Hematopoietic multipotent progenitor cell treated with erythropoietin and hydrocortisone succinate and interleukin-3 and kit ligand, for 6 days (in vitro differentiated cells): ENCODE results near the gene FBXO31.
"Not testable (repeated sequence)": the region's sequence is repeated elsewhere in the genome, so short reads cannot be mapped to it uniquely, and the experiment has no call there.

Source experiments
- DNase-seq: peaks from one replicate; pipeline ENCODE4 v3.0.0-alpha.2; 2015

Gene FBXO31

GRCh38 chr16:87411375-87412271, 28.0 kb upstream of the FBXO31 start:
- no peak for DNase-seq

- no peak for DNase-seq
Observed at GRCh38 chr16:87410968-87411367, 27.4 kb upstream of the FBXO31 start.

- DNase-seq = no peak
Observed at GRCh38 chr16:87410530-87410929, 27.0 kb upstream of the FBXO31 start.

- no peak for DNase-seq
Observed at GRCh38 chr16:87409781-87410180, 26.2 kb upstream of the FBXO31 start.

DNA sequence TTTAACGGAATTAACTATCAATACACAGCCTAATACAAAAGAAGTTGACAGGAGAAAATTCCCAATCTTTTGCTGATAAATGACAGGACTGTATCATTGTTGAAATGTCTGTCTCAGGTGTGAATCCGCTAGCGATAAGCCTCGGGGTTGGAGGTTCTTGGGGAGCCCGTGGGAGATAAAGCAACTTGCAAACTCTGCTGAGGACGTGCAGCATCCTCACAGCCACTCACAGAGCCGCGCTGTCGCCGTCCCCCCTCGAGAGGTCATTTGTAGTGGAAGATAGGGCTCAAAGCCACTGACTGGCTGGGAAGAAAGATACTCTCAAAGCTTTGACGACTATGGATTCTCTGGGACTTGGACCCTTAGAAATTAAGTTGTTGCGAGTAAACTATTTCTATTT, 25.6 kb upstream of the FBXO31 start:
- DNase-seq = no peak

GRCh38 chr16:87407511-87408112, 24.0 kb upstream of the FBXO31 start:
- DNase-seq = peak; percentile 58

DNA sequence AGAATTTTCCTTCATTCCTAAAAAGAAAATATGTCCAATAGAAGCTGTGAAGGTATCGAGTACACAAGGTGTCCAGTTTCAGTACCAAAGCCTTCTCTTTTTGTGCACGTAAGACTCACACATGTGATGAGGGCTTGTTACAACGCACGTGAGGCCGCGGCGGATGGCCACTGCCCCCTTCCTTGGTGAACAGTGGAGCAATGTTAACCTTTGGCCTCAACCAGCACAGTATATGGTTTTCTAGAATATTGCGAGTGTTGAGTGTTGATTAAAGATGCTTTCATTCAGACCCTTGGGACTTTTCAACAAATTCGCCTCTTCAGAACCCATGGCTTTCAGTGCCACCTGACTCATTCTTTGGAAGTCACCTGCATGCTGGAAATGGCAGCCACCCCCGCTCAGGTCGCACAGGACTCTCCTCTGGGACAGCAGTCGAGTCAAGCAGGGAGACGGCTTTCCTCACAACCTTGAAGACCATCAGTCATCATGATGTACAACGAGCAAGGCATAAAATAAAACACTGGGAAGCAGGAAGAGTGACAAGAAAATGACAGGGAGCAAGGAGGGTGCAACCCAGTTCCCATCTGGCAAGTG, 23.0 kb upstream of the FBXO31 start:
- no peak for DNase-seq

- no peak for DNase-seq
Observed at GRCh38 chr16:87404764-87405625, 21.4 kb upstream of the FBXO31 start.

GRCh38 chr16:87395181-87395842, 11.7 kb upstream of the FBXO31 start:
- DNase-seq = no peak

- DNase-seq = no peak
Observed at GRCh38 chr16:87393680-87394055, 10.1 kb upstream of the FBXO31 start.

DNA sequence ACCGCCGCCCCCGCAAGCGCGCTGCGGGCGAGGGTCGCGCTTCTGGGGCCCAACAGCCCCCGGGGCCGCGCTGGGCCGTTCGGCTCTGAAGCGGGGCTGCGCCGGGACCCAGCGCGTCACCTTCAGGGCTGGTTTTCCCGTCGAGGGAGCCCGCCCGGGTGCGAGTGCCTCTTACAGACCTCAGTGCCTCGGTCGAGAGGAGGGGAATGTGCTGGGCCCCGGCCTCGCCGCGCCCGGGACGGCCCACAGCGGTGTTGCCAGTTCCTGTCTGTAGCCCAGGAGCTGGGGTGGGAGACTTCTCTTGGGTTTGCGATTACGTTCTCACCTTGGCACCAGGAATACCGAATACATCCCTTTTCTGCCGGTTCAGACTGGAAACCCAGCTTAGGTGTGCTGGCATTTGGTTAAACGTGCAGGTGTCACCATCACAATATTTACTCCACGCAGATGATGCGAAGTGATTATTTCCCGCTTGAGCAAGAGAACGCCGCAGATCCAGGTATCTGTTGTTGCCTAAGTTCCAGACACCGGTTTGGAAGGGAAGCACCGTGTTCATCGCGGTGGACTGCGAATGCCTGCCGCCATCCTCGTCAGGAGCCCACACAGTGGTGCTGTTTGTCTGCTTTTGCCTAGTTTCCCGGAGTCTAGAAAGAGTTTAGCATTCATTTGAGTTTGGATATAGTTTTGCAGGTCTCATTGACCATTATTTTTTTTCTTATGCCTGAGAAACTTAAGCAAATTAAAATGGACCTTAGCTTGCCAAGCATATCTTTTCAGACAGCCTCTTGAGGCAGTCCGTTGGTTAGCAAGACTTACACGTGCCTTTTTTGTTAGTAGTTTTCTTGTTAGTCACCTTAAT, 9.5 kb upstream of the FBXO31 start:
- DNase-seq = peak; percentile 59

DNA sequence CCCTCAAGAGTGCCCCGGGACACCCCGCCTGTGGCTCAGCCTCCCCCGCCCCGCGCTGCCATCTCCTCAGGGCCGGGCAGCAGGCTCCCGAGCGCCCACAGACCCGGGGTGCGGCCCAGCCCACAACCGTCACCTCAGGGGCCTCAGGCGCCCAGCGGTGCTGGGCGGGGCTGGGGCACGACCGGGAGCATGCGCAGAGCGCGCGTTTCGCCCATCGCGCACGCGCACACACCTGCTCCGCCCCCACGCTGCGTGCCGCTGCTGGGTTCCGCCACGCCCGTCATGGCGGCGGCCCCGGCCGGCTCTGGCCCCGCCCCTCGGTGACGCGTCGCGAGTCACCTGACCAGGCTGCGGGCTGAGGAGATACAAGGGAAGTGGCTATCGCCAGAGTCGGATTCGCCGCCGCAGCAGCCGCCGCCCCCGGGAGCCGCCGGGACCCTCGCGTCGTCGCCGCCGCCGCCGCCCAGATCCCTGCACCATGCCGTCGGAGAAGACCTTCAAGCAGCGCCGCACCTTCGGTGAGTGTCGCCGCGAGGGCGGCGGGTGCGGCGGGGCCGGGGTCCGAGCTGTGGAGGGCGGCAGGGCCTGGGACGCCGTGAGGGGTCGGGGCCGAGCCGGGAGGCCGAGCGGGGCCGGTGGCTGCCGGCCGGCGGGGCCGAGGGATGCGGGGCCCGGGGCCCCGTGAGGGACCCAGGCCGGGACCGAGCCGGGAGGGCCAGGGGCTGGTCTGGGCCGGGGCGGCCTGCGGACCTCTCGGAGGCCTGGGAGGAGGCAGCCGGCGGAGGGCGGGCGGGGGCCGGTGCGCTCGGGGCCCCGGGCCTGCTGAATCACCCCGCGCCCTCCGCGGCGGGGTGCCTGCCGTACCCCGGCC, 8.6 kb upstream of the FBXO31 start, which contains the start of gene MAP1LC3B:
MAP1LC3B (plus strand) TSS at position 387 of the 871 bp plus-strand sequence; CDS start at position 479, 92 bp downstream.
- peak; percentile 95 for DNase-seq

- peak; percentile 60 for DNase-seq
Observed at GRCh38 chr16:87391324-87391949, 7.9 kb upstream of the FBXO31 start.

DNA sequence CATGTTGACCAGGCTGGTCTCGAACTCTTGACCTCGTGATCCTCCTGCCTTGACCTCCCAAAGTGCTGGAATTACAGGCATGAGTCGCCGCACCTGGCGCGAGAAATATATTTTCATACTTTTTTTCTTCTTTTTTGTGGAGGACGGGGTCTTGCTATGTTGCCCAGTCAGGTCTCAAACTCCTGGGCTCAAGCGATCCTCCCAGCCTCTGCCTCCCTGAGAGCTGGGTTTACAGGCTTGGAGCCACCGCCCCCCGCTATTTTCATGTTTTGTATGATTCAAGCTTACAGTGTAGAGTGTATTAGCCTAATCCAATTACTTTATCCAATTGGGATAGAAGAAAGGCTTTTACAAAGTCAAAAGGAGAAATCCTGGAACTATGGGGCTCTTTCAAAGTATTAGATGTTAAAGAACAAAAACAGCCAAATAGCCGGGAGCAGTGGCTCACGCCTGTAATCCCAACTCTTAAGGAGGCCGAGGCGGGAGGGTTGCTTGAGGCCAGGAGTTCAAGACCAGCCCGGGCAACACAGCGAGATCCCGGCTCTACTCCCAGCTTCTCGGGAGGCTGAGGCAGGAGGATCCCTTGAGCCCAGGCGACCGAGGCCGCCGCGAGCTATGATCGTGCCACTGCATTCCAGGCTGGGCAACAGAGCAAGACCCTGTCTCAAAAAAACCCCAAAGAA, 7.2 kb upstream of the FBXO31 start:
- no peak for DNase-seq

GRCh38 chr16:87389914-87390313, 6.3 kb upstream of the FBXO31 start:
- not testable (repeated sequence) for DNase-seq

DNA sequence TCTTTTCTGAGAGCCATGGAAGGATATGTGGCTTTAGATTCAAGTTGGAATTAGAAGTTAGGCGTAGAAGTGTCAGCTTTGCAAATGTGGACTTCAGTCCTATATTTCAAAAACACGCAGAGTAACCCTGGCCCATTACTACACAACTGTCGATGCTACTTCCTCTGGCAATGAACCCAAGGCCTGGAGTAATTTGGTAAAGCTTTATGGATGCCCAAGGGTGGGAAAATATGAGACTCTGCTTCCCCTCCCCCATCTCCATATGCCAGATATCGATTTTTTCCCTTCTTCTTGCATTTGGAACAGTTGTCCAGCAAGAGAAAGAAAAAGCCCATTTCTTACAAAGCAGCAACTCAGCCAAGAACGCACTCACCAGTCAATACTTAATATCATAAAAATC, 5.7 kb upstream of the FBXO31 start:
- DNase-seq = peak; percentile 17

DNA sequence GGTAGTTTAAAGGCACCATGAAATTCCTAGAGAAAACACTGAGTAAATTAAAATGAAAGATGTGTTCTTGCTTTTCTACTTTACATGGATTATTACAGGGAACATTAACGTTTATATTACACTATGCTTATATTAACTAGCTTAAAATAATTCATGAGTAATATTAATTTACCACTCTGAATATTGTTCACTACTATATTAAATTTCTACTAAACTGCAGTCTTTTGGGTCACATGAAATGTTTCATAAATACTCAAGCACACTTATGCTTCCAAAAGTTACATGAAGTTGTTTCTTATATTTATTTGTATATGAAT, 5.2 kb upstream of the FBXO31 start:
- no peak for DNase-seq

DNA sequence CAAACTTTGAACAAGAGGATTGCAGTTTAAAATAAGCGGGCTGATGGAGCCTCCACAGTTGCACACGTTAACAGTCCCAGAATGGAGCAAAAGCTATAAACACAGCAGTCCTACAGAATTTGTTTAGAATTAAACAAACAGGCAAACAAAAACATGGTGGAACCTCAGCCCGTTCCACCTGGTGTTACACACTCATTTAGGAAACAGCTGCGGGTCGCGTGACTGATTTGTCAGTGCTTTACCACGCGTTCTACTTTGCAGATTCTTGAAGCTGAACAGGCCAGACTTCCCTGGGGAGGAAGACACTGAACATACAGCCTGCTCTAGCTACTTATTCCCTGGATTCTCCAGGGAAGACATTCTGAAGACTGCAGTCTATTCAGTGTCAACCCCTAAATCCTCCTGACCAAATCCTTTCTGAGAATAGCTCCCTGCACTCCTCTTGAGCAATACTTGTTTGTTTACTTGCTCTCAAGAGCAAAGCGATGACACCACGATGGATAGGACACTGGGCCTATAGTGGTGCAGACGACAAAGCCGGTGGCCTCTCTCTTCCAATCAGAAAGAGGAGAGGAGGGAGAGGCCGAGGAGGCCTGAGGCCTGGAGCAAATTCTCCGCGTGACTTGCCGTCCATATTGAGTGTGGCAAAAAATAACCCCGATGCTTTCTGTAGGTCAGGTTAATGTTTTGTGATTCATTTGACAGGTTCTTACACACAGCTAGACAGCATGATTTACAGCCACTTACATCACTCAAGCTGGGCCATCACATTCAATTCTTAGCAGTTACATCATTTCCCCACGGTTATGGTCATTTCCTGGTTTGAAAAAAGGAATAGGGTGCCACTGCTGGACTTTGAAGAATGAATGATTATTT, 4.6 kb upstream of the FBXO31 start:
- DNase-seq = peak; percentile 99

- DNase-seq = not testable (repeated sequence)
Observed at GRCh38 chr16:87384875-87385167, 1.2 kb upstream of the FBXO31 start.
